ENCODE measurements around the gene CKMT1B.

DNA sequence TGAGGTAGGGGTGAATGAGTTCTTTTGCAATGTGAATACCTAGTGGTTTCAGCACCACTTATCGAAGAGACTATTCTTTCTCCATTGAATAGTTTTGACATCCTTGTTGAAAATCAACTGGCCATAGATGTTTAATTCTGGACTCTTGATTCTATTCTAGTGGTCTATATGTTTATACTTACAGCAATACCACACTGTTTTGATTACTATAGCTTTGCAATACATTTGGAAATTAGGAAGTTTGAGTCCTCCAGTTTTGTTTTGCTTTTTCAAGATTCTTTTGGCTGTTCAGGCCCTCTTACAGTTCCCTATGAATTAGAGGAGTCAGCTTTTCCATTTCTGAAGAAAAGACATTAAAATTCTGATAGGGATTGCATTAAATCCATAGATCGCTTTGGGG is 46.3 kb upstream of the CKMT1B start:
- TF ChIP-seq, protein P1, sequence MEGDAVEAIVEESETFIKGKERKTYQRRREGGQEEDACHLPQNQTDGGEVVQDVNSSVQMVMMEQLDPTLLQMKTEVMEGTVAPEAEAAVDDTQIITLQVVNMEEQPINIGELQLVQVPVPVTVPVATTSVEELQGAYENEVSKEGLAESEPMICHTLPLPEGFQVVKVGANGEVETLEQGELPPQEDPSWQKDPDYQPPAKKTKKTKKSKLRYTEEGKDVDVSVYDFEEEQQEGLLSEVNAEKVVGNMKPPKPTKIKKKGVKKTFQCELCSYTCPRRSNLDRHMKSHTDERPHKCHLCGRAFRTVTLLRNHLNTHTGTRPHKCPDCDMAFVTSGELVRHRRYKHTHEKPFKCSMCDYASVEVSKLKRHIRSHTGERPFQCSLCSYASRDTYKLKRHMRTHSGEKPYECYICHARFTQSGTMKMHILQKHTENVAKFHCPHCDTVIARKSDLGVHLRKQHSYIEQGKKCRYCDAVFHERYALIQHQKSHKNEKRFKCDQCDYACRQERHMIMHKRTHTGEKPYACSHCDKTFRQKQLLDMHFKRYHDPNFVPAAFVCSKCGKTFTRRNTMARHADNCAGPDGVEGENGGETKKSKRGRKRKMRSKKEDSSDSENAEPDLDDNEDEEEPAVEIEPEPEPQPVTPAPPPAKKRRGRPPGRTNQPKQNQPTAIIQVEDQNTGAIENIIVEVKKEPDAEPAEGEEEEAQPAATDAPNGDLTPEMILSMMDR (IDR thresholded peaks at IDR 0.05; ENCODE audit: low read length) = no peak
- TF ChIP-seq EZH2 (optimal IDR thresholded peaks at IDR 0.05; ENCODE audit: low read depth, low read length) = no peak
- TF ChIP-seq EZH2phosphoT487 (IDR thresholded peaks at IDR 0.05; ENCODE audit: low read length) = no peak

Data from MM.1S (cell line).